HG03575 (cell line): ENCODE results near the gene SMIM31.

Source experiments
- ATAC-seq: cut with Tn5 transposase; IDR thresholded peaks from one replicate; pipeline ENCODE4 v1.9.1; 2021; ENCODE audit not compliant: unreplicated experiment, insufficient number of reproducible peaks, low FRiP score; ENCODE audit errors: extremely low read depth

SMIM31 gene

GRCh38 chr4:164779080-164779479 lies 25.1 kb downstream of the SMIM31 start:
- no peak for ATAC-seq

DNA sequence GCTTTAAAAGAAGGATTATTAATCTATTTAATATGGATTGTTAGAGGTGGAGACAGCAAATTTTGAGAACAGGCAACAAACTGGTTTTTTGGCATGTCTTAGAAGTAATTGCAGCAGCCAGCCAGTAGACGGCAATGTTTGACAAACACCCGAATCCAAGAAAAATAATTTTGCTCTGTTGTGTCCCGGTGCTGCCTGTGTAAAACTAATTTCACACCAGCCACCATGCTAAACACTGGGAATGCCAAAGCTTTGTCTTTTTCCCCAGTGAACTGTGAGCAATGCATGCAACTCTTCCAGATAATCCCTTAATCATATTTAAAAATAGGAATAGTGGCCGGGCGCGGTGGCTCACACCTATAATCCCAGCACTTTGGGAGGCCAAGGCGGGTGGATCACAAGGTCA lies 25.9 kb downstream of the SMIM31 start:
- ATAC-seq: no peak

GRCh38 chr4:164780839-164781238 lies 26.9 kb downstream of the SMIM31 start:
- no peak for ATAC-seq

DNA sequence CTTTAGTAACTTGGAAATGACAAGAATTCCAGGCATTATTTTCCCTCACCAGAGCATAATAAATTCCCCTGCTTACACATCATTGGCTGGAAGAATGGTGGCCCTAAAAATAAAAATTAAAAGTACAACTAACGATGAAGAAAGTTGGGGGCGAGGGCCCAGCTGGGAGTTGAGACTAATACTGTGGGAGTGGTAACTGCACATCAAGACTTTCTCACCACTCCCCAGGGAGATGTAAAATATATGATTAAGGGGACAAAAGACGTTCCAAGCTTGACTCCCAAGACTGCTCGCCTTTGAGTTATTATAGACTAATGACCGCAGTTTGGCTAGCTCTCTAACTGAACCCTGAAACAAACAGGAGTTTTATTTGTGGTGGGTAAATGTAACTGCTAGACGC lies 30.0 kb downstream of the SMIM31 start:
- ATAC-seq: no peak

GRCh38 chr4:164789047-164789446 lies 35.1 kb downstream of the SMIM31 start:
- ATAC-seq: no peak

- no peak for ATAC-seq
These were observed 36.3 kb downstream of the SMIM31 start for GRCh38 chr4:164790249-164790648.

- ATAC-seq: no peak
These were observed 45.5 kb downstream of the SMIM31 start for GRCh38 chr4:164799410-164799809.

- ATAC-seq: no peak
These were observed 46.9 kb downstream of the SMIM31 start for GRCh38 chr4:164800786-164801185.

DNA sequence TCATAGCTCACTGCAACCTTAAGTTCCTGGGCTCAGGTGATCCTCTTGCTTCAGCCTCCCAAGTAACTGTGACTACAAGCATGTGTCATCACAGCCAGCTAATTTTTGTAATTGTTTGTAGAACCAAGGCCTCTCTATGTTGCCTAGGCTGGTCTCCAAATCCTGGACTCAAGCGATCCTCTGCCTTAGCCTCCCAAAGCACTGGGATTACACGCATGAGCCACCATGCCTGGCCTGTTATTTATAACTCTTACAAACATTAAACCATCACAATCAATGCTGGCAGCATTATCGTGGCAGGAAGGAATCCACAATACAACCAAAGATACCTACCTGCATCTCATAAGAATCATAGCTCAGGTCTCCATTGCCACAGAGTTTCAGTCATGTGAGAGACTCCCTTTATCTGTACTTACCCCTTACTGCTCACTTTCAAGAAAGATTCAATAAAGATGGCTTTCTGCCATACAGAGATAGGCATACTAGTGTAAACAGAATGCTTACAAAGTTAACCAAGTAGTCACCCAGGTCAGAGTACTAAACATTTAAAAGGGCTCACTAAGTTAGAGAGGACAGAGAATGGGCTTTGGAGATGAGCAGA lies 48.5 kb downstream of the SMIM31 start:
- ATAC-seq: no peak

GRCh38 chr4:164803702-164804101 lies 49.8 kb downstream of the SMIM31 start:
- no peak for ATAC-seq

DNA sequence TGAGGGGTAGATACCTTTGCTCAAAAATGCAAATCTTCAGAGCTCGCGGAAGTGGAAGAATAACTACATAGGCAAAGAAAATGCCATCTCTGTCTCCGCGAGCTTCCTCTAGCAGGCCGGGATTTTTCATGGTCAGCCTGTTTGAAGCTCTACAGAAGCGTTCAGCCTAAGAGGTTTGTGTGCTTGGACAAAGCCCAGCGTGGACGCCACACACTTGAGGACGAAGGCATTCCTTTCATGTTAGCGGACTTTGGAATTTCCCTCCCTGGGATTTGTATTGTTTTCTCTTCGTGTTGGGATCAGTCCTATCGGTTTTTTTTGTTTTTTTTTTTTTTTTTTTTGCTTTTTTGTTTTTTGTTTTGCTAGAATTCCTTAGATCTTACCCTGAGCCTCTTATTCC lies 53.7 kb downstream of the SMIM31 start:
- ATAC-seq: no peak

DNA sequence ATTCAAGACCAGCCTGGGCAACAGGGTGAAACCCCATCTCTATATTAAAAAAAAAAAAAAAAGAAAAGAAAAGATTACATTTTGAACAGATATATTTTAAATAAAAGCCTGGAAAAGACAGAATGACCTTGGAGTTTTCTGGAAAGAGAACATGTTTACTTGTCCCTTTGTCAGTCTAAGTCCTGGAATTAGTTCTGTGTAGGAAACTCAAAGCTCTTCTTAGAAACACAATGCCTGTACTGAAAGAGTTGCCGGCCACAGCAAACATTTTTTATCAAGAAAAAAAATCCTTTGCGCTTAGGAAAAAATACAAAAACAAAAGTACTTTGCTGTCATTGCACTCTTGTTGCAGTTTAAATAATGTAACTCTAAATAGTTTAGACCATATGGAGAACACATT lies 59.6 kb downstream of the SMIM31 start:
- no peak for ATAC-seq

DNA sequence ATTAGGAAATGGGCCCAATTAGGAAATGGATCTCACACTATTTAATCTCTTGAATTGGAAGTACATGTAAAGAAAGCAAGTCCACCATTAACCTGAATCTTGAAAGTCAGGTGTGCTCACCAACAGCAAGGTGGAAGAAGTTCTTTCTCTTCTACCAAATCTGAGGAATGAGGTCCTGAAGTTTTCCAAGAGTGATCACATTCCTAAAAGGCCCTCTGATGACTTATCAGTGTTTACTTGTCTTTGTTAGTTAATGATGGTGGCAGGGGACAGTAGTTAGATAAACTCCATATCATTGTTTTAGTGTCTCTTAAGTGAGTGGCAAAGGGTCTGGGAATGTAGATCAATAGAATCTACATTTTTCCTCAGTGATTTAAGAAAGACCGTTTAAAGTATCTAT lies 61.8 kb downstream of the SMIM31 start:
- no peak for ATAC-seq

DNA sequence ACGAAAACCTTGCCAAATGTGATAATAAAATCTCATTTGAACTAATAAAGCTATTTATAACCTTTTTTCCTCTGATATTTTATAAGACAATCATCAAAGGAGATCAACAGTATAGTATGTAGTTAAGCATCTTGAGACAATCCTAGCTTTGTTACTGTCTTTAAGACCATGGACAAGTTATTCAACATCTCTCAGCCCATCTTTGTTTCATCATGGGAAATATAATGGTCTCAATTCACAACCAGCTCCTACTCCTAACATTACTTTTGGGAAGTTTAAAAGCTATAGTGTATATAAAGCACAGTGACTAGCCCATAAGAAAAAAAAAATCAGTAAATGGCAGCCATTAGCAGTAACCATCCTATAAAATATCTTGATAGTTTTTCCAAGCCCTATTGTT lies 65.4 kb downstream of the SMIM31 start:
- no peak for ATAC-seq

- ATAC-seq: no peak
These were observed 67.8 kb downstream of the SMIM31 start for GRCh38 chr4:164821711-164822110.

GRCh38 chr4:164824581-164824980 lies 70.7 kb downstream of the SMIM31 start:
- no peak for ATAC-seq

DNA sequence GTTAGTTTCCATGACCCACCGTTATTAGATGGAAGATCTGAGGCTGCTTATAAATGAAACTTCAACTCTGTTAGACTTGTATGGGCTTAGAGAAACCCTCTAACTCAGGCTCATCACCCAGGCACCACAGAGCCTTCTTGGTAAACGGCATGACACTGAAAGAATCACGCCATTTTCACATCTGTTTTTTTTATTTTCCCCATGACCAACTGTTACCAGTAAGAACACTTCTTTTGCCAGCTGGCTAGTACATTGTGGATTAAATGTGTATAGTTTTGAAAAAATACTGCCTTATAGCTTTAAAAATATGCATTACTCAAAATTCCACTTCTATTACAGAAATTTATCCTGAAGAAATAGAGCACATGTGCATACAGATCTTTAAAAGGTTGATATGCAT lies 75.0 kb downstream of the SMIM31 start:
- no peak for ATAC-seq

DNA sequence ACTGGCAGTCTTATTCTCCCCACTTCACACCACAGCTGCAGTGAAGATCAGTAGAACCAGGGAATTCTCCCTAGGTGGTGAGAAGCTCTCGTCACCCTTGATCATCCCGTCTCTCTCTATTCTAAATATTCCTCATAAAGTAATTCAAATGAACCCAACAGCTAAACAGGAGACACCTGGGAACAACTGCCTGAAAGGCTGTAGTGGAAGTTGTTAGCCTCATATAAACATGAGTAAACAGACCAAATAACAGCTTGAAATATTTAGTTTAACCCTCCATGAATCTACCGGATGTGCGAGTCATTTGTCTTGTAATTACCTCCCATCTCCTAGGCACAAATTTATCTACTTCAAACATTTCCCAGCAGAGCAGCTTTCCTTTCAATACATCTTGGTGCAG lies 92.6 kb downstream of the SMIM31 start:
- ATAC-seq: no peak

DNA sequence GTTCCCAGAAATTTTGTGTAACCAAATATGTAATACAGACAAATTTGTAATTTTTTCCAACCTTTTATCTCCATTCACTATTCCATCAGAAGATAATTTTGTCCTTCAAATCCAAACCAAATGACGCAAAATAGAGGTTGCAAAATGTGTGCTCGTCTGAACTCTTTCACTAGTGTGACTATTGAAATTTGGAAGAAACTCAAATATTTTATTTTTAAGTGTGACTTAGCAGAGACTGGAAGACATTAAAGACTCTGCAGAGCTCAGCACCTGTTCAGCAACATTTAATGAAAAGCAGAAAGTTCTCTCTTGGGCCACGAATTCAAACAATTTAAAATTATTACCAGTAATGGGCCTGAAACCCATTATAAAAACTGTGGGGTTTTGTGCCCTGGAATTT lies 93.1 kb downstream of the SMIM31 start:
- ATAC-seq: no peak

DNA sequence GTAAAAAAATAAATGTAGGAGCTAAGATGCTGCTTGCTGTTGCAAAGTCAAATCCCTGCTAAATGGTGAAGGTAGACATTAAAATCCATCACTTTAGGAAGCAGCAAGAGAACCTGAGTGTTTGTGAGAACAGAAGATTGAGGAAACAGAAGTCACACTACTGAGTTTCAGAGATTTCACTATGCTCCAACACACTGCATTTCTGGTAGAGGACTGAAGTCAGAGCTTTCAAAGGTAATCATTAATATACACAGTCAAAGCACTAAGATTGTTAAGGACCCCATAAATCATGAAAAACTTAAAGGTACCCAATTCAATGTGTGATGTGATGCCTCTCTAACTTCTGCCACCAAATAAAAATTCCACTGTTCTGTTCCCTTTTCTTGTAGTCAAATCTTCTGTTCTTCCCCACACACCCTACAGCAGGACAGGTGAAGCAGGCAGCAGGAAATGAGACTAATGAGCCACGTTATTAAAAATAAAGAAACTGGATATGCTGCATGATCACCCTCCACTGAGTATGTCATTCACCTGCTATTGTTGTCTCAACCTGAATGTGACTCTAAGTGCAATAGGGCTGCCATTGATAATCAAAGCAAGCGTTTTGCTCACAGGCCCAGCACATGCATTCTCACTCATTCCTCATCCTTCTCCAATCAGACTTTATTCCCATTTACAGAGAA lies 94.2 kb downstream of the SMIM31 start:
- ATAC-seq: peak; percentile 32
